NB4 (cell line): ENCODE data around the gene CCP110.

Source experiments
- MYC ChIP-seq: IDR thresholded peaks from 2 replicates; pipeline ENCODE4 v1.6.1; 2011; ENCODE audit warnings: low read depth, low read length
- TF ChIP-seq, protein P1 (sequence below): IDR thresholded peaks from one replicate; pipeline ENCODE4 v1.5.1; 2012; ENCODE audit warnings: low read depth, low read length

DNA sequence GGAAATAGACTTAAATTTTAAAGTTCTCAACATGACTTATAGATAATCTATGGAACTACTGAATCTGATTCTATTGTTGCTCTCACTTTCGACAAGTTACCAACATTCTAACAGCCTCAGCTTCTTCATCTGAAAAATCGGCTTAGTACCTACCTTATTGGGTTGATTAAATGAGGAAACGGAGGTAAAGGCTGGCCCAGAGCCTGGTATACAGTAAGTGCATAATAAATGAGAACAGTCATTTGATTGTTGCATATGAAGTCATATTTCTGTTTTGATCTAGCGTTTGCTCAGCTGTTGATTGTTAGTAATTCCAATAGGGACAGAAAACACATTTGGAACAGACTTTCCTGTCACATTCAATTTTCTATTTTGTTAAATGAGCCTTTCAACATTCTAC is 36.3 kb downstream of the CCP110 start:
- no peak for TF ChIP-seq MYC
- TF ChIP-seq, protein P1, sequence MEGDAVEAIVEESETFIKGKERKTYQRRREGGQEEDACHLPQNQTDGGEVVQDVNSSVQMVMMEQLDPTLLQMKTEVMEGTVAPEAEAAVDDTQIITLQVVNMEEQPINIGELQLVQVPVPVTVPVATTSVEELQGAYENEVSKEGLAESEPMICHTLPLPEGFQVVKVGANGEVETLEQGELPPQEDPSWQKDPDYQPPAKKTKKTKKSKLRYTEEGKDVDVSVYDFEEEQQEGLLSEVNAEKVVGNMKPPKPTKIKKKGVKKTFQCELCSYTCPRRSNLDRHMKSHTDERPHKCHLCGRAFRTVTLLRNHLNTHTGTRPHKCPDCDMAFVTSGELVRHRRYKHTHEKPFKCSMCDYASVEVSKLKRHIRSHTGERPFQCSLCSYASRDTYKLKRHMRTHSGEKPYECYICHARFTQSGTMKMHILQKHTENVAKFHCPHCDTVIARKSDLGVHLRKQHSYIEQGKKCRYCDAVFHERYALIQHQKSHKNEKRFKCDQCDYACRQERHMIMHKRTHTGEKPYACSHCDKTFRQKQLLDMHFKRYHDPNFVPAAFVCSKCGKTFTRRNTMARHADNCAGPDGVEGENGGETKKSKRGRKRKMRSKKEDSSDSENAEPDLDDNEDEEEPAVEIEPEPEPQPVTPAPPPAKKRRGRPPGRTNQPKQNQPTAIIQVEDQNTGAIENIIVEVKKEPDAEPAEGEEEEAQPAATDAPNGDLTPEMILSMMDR = no peak
